Activated CD4-positive, alpha-beta T cell treated with anti-CD3 and anti-CD28 coated beads, Interleukin-2, Interleukin-6, amounts not matched to agents 100 ng/mL and 50 ng/mL, durations not matched to agents 16 hours and 8 hours (primary cell): ENCODE data around the gene EEPD1.
A peak's percentile ranks its signal among the peaks of the same experiment; 100 is the strongest.
"Not testable (repeated sequence)": the region's sequence is repeated elsewhere in the genome, so short reads cannot be mapped to it uniquely, and the experiment has no call there.

Experiments
- DNase-seq: peaks from one replicate; pipeline ENCODE4 v3.0.0-alpha.2; 2020

The EEPD1 gene

DNA sequence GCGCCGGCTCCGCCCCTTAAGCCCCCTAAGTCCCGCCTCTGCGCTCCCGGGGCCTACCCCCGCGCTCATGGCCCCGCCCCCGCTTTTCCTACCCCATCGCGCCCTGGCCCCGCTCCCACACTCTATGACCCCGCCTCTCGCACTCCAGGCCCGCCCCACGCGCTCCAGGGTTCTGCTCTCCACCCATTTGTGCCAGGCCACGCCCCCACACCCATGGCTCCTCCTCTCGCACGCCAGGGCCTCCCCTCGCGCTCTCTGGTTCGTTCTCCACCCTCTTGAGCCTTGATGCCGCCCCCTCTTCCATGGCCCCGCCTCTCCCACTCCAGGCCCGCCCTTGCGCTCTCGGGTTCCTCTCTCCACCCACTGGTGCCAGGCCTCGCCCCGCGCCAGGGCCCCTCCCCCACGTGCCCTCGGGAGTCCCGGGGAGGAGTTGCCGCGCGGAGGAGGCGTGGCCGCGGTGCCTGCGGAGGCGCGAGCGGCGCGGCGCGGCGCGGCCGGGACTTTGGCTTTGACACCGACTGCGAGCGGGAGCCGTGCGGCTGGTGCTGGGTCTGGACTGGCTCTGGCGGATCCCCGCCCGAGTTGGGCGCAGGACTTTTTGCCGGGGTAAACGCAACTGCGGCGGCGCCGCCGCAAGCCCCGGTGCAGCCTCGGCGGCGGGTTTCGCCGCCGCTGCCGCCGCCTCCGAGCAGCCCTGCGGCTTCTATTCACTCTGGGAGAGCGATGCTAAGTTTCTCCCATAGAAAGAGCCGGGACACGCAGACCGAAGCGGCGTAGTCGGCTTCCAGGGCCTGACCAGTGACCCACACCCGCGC is at the start of gene EEPD1:
Gene EEPD1, plus strand, starts transcription at position 499 of the 815 bp plus-strand sequence. CDS start 1,071 bp downstream, outside the sequence.
- DNase-seq: peak; percentile 100

DNA sequence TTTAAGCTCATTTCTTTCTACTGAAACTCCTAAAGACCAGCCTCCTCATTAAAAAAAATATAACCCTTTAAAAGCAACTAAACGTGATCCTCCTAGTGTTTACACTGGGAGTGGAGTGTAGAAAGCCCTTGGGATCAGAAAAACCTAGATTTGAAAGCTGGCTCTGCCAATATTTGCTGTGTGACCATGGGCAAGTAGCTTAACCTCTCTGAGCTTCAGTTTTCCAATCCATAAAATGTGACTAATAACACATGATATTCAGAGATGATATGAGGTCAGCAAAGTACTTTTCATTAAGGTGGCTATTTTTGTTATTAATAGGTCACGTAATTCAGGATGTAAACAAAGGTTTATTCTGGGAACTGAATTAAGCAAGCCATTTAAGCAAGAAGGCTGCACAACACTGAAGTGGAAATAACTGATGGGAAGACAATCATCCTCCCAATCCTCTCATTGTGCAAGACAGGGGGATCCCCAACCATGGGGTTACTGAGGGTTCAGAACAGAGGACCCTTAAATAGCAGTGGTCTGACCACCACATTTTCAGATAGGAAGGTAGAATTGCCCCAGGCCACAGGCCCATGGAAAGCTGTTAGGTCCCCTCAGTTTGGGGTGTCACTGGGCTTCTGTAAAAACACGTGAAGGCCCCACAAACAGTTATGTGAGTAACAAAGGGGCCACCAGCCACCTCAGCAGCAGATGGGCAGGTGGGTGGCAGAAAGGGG is 49.1 kb upstream of the EEPD1 start:
- no peak for DNase-seq

DNA sequence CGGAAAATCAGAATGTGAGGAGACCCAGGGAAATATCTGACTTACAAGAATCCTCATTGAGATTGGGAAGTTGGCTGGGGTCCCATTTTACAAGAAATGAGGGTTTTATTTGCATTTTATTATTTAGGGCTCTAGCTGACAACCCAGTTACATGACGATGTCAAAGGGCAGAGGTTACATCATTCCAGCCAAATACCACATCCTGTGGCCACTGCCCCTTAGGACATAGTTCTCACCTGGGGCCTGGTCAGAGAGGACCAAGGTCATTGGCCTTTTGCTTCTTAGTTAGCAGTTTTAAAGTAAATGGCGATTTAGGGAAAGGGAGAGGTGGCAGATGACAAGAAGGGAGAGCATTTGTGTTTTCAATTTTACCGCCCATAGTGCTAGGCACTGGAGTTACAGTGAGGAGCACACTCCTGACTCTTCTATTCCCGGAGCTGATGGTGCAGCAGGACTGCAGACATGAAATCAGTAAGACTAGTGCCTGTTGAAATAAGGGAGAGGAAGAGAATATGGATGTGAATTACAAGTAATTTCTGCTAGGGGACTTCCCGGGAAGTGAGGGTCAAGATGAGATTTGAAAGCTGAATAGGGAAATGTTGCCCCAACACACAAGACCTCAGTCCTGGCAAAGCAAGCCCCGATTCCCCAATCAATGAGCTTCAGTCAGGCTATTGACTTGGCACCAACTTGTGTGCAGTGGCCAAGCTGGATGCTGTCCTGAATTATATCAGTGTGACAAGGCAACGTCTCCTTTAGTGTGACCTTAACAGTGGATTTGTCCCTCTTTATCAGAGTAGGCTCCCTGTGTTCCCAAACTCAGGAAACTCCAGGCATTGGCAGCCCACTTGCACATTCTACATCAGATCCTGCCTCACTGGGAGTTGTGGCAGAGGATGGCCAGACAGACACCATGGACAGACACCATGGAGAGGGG is 45.8 kb upstream of the EEPD1 start:
- not testable (repeated sequence) for DNase-seq

DNA sequence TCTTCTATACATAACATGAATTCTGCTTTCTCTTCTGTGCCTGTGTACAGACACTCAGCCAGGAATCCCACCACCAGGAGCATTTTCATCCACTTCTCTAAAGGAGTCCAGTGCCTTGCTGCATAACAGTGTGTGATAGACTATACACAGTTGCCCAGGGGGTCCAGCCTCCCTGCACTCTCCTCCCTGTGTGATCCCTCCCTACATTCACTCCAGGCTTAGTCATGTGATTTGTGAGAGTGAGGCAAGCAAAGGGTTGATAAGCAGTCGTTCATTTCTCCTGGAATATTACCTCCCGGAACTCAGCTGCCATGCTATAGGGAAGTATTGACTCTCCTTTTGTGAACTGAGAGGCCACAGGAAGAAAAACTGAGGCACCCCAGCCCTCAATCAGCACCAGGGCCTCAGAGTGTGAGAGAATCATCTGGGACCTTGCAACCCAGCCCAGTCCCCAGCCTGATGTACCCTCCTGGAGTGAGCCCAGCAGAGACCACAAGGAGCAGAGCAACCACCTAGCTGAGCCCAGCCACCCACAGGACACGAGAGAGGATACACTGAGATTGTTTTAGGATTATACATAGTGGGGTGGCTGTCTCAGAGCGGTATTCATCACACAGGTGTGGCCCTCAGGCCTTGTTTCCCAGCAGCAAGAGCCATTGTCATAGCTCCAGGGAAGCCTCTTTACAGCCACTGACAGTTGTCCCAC is 45.0 kb upstream of the EEPD1 start:
- DNase-seq: no peak

DNA sequence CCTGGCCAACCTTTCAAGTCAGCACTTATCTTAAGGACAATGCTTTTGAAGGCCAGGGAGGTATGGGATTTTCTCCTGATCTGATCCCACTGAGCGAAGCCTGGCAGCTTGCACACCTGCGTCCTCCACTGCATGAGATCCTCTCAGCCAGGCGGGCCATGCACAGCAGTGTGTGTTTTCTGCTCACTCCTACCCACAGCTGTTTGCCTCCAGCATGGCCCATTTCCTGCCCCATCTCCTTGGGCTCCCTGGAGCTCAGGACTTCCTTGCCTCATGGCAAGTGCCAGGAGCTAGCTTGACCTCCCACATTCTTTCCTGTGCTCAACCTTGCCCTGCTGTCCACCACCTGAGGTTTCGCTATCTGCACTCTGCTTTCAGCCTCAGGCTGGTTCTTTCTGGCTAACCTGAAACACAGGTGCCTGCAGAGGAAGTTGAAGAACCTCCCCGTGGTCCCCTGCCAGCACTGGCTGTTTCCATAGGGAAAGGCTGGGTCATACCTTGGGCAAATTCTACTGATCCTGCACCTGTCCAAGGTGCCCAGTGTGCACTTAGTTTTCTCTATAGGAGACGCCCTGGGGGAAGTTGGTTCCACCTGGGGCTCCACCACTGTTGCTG is 43.9 kb upstream of the EEPD1 start:
- no peak for DNase-seq

DNA sequence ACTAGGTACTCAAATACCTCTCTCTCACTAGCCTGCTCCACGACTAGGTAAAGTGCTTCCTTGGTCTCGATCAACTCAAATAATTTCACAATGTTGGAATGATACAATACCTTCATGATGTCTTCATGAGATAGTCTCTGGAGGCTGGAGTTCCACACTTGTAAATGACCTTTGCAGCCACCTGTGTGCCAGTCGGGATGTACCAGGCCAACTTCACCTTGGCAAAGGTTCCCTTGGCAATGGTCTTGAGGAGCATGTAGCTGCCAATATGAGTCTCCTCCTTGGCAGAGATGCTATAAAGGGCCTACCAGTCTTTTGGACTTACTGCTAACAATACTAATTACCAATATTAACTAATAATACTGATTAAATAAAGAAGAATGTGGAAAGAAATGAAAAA is 42.5 kb upstream of the EEPD1 start:
- no peak for DNase-seq

DNA sequence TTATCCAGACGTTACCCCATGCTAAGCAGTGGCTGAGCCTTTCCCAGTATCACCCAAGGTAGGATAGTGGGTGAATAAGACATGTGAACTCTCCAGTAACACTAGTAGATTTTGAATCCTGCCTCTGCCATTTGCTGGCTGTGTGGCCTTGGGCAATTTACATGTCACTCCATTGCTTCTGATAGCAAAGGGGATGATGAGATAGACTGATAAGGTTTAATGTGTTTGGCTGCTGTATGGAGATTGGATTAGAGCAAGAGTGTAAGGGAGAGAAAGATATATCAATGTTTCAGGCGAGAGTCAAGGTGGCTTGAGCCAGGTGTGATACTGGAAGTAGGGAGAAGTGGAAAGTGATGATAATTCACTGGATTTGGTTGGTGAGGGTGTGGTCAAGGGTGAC is 40.1 kb upstream of the EEPD1 start:
- DNase-seq: no peak

DNA sequence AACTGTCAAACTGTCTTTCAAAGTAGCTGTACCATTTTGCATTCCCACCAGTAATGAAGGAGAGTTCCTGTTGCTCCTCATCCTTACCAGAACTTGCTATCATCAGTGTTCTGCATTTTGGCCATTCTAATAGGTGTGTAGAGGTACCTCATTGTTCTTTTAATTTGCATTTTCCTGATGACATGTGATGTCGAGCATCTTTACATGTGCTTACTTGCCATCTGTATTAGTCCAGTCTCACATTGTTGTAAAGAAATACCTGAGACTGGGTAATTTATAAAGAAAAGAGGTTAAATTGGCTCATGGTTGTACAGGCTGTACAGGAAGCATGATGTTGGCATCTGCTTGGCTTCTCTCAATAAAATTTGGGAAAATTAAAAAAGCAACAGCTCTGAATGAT is 38.7 kb upstream of the EEPD1 start:
- no peak for DNase-seq

DNA sequence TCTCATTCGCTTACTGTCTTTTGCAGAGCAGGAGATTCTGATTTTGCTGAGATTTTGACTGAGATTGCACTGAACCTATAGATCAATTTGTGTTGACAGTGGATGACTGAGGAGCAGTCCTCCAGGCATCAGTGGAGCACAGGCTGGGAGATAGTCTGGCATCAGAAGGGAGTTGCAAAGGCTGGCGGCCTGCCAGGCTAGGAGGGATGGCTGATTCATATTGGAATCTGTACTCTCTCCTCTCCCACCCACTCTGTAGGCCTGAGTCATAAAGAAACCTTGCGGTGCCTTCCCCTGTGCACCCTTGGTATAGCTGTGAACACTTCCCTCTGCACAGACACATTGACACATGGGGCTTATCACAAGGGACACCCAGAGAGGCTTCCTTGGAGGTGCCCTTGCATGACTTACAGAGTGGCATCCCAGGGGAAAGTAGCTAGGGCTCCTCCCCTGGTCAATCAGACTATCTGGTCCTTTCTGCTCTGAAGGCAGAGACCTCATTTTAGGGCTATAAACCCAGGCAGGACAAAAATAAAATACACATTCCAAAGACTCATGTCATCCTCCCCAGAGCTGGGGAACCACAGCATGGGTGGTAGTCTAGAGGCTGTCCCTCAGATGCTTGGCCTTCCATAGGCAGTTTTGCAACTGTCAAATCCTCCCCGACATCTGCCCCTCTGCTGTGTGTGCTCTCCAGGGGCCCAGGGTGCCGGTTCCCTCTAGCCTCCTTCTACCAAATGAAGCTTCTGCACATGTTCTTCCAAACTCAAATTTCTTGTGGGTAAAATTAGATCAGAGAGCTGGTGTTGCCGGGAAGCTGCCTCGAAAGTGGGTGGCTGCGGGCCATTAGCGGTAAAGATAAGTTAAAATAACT is 37.4 kb upstream of the EEPD1 start:
- DNase-seq: peak; percentile 96

DNA sequence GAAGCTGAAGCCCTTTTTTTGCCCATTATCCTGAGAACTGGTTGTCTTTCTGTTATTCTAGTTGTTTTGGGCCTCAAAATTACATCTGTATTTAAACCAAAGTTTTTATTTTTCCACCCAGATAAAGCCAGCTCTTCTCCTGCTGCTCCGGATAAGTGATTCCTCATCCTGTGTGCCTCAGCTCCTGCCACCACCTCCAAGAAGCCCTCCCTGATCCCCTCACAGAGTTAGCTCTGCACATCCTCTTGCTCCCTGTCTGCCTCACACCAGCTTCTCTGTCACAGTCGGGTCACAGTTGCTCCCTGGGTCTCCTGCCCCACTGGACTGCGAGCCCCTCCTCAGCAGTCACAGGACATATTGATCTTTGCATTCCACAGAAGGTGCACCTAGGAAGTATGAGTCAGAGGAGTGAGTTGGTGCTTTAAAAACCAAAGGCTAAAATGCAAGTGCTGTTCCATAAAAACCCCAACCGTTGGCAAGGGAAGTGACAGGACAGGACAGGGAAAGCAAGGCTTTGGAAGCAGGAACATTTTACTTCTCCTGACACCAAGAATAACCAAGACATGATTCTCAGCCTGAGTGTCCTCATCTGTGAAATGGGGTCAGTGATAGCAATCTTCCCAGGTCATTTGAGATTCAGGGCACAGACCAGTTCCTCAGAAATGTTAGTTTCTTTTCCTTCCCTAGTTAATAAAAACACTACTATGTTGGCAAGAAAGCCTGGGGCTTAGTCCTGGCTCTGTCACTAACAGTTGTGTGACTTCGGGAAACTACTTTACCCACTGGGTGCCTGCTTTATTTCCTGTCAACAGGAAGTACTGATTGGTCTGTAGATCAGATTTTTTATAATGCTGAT is 36.5 kb upstream of the EEPD1 start:
- DNase-seq: peak; percentile 56

DNA sequence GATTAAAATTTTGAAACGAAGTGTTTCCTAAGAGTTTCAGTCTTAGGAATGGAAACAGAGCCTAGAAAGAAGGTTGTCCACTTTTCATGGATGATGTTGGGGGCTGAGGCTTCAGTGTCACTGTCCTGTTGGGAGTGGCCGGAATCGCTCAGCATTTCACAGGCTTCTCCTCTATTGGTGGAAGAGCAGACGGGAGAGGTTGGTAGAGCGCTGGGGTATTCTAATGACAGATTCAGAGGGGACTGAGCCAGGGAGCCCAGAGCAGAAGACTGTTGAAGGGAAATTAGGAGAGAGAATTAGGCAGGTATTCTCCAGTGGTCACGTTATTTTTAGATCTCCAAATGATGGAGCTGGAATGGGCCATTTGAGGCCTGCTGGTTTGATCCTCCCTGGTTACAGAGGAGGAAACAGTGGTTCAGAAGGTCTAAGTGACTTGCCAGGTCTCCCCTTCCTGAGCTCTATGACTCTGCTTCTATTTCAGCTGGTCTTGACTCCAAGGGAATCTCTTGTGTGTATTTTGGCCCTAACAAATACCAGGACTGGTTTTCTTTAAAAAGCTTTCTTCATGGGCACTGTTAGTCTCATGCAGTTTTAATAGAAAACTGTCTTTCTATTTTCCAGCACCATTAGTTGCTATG is 35.7 kb upstream of the EEPD1 start:
- DNase-seq: no peak

DNA sequence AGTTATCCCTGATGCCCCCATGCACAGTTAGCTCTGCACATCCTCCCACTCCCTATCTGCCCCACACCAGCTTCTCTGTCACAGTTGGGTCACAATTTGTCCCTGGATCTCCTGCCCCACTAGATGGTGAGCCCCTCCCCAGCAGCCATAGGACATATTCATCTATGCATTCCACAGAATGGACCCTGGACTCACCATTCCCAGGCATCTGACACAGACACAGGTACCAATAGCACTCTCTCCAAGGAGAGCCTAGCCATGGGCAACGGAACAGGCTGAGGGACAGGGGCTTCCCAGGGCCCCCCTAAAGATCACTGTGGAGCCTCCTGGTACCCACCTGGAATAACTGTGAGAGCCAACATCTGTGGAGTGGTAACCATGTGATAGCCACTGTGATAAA is 34.7 kb upstream of the EEPD1 start:
- DNase-seq: no peak

DNA sequence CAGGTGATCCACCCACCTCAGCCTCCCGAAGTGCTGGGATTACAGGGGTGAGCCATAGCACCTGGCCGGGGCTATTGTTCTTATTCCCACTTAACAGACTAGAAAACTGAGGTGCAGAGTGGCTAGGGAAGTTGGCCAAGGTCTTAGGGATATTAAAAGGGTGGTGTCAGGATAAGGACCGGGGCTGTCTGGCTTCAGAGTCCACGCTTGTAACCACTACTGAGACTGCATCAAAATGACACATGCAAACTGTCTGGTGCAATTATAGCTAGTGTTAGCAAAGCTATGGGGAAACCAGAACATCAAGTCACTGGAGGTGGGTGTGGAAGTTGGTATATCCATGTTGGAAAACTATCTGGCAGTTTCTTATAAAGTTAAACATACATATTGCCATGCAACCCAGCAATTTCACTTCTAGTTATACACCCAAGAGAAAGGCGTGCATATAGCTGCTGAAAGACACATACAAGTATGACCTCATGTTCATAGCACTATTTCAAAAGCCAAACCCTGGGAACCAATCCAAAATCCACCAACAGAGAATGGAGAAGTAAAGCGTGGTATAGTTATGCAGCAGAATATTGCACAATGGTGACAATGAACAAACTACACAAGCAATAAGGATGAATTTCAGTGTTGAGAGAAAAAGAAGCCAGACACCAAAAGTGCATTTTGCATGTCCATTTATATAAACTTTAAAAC is 33.9 kb upstream of the EEPD1 start:
- DNase-seq: no peak

DNA sequence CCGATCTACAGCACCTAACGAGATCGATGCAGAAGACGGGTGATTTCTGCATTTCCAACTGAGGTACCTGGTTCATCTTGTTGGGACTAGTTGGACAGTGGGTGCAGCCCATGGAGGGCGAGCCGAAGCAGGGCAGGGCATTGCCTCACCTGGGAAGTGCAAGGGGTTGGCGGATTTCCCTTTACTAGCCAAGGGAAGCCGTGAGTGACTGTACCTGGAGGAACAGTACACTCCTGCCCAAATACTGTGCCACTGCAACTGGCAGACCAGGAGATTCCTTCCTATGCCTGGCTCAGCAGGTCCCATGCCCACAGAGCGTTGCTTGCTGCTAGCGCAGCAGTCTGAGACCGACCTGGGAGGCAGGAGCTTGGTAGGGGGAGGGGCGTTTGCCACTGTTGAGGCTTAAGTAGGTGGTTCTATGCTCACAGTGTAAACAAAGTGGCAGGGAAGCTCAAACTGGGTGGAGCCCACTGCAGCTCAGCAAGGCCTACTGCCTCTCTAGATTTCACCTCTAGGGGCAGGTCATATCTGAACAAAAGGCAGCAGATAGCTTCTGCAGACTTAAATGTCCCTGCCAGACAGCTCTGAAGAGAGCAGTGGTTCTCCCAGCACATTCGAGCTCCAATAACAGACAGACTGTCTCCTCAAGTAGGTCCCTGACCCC is 32.9 kb upstream of the EEPD1 start:
- not testable (repeated sequence) for DNase-seq

DNA sequence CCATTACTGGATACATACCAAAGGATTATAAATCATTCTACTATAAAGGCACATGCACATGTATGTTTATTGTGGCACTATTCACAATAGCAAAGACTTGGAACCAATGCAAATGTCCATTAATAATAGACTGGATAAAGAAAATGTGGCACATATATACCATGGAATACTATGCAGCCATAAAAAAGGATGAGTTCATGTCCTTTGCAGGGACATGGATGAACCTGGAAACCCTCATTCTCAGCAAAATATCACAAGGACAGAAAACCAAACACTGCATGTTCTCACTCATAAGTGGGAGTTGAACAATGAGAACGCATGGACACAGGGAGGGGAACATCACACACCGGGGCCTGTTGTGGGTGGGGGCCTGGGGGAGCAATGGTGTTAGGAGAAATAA is 27.4 kb upstream of the EEPD1 start:
- not testable (repeated sequence) for DNase-seq

DNA sequence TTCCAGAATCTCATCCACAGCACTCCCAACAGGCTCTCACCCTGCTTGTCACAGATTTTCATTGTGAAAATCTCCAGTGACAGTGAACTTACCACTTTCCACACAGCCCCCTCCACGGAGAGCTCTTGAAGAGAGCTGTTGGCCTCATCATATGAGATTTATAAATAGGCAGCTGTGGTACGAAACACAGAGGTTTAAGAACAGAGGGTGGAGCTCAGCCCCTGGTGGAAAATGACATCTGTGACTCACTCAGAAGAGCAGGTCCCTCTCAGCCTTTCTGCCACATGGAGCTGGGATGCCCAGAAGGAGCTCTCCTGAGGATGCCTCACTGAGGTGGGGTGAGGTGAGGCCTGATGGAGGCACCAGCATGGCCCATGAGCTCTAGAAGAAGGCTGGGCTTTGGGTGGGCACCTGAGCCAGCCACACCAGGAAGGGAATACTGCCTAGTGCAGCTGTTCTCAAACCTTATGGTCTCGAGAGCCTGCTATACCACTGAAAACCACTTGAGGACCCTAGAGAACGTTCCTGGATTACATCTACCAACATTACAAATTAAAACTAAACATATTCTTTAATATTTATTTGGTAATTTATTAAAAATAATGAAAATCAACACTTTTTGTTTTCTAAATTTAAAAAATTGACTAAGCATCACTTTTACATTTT is 25.8 kb upstream of the EEPD1 start:
- no peak for DNase-seq

DNA sequence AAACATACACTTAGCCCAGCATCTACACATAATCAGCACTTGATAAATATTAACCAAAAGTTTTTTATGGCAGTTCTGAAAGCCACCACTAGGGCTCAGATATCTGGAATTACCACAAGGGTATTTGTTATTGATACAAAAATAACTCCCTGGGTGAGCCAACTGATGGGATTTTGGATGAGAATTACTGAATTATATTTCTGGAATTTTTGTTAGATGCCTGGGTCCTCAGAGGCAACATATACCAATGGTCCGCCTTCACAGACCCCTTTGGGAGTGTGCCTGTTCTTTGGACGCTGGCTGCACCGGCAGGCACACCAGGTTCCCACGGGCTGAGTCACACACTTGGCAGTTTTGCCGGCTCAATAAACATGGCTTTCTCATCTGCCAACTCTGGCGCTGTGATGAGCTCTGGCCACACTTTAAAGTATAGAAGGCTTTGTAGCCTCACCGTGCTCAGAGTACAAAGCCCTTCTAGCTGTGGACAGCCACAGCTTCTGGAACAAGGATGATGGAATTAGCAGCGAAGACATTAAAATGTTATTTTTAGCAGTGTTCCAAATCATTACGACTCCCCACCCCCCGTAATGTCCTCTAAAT is 24.5 kb upstream of the EEPD1 start:
- DNase-seq: no peak
